ENCODE measurements around the gene NOTCH3.

Gene NOTCH3

GRCh38 chr19:15200553-15201364, at the start of gene NOTCH3:
Gene NOTCH3, minus strand, starts transcription at chr19:15200995. Its CDS starts 90 bp downstream, at chr19:15200905.
- Histone ChIP-seq H3K9me3 (ENCODE audit: severe bottlenecking) (no peaks in the 10 kb centered on the region), H3K4me1 (ENCODE audit: insufficient read depth, poor library complexity, severe bottlenecking) (no peaks in the 10 kb centered on the region), H3K36me3 (ENCODE audit: low read depth) (no peaks in the 10 kb centered on the region), H3K4me3 (ENCODE audit: severe bottlenecking) (peak within 1 kb of the TSS; percentile 37), H3K27ac (ENCODE audit: poor library complexity, severe bottlenecking) (no peak within 1 kb of the TSS), H3K27me3 (ENCODE audit: insufficient read depth, poor library complexity, severe bottlenecking) (peaks cover 14% of the 10 kb centered on the region)
- DNase-seq (ENCODE audit: low spot score) (no peak), ATAC-seq (ENCODE audit: low read depth) (no peak)
- no peak for TF ChIP-seq CTCF (IDR thresholded peaks at IDR 0.05; ENCODE audit: poor library complexity, severe bottlenecking)

GRCh38 chr19:15250640-15250993, 49.8 kb upstream of the NOTCH3 start:
- DNase-seq (ENCODE audit: low spot score) (no peak), ATAC-seq (ENCODE audit: low read depth) (no peak)
- Histone ChIP-seq H3K4me1 (ENCODE audit: insufficient read depth, poor library complexity, severe bottlenecking) (peaks cover 37% of the 10 kb centered on the region), H3K36me3 (ENCODE audit: low read depth) (peaks cover 88% of the 10 kb centered on the region), H3K4me3 (ENCODE audit: severe bottlenecking) (no peak overlapping the region), H3K27ac (ENCODE audit: poor library complexity, severe bottlenecking) (peak overlapping the region; percentile 67), H3K9me3 (ENCODE audit: severe bottlenecking) (no peaks in the 10 kb centered on the region), H3K27me3 (ENCODE audit: insufficient read depth, poor library complexity, severe bottlenecking) (no peaks in the 10 kb centered on the region)
- TF ChIP-seq CTCF (IDR thresholded peaks at IDR 0.05; ENCODE audit: poor library complexity, severe bottlenecking), result no peak

- peaks cover 88% of the 10 kb centered on the region for H3K36me3 ChIP-seq (ENCODE audit: low read depth)
- peaks cover 37% of the 10 kb centered on the region for H3K4me1 ChIP-seq (ENCODE audit: insufficient read depth, poor library complexity, severe bottlenecking)
- ATAC-seq (ENCODE audit: low read depth), result peak; percentile 63
- no peaks in the 10 kb centered on the region for H3K27me3 ChIP-seq (ENCODE audit: insufficient read depth, poor library complexity, severe bottlenecking)
- no peak for DNase-seq (ENCODE audit: low spot score)
- no peak overlapping the region for H3K4me3 ChIP-seq (ENCODE audit: severe bottlenecking)
- H3K27ac ChIP-seq (ENCODE audit: poor library complexity, severe bottlenecking), result peak overlapping the region; percentile 67
- H3K9me3 ChIP-seq (ENCODE audit: severe bottlenecking), result no peaks in the 10 kb centered on the region
- TF ChIP-seq CTCF (IDR thresholded peaks at IDR 0.05; ENCODE audit: poor library complexity, severe bottlenecking), result no peak
Observed at GRCh38 chr19:15249972-15250639, 49.3 kb upstream of the NOTCH3 start.

- Histone ChIP-seq H3K4me1 (ENCODE audit: insufficient read depth, poor library complexity, severe bottlenecking) (peaks cover 37% of the 10 kb centered on the region), H3K9me3 (ENCODE audit: severe bottlenecking) (no peaks in the 10 kb centered on the region), H3K4me3 (ENCODE audit: severe bottlenecking) (no peak overlapping the region), H3K27ac (ENCODE audit: poor library complexity, severe bottlenecking) (peak overlapping the region; percentile 67), H3K27me3 (ENCODE audit: insufficient read depth, poor library complexity, severe bottlenecking) (no peaks in the 10 kb centered on the region), H3K36me3 (ENCODE audit: low read depth) (peaks cover 88% of the 10 kb centered on the region)
- ATAC-seq (ENCODE audit: low read depth), result no peak
- TF ChIP-seq CTCF (IDR thresholded peaks at IDR 0.05; ENCODE audit: poor library complexity, severe bottlenecking), result no peak
- DNase-seq (ENCODE audit: low spot score), result no peak
Observed at GRCh38 chr19:15249528-15249874, 48.7 kb upstream of the NOTCH3 start.
